ENCODE measurements around the gene KLHDC9.

- no peak for TF ChIP-seq CTCF (conservative IDR thresholded peaks at IDR 0.05)
- no peak for TF ChIP-seq ZFX (IDR thresholded peaks at IDR 0.05)
Observed at GRCh38 chr1:161048949-161049722, 49.0 kb upstream of the KLHDC9 start.
